NCI-H2227 treated with DMSO at 0.1 percent for 48 hours (cell line): ENCODE results near the gene CKS1B.

Experiments
- DNase-seq: peaks from one replicate; lab custom pipeline; 2025; lab: John Stamatoyannopoulos, UW

Gene CKS1B

DNA sequence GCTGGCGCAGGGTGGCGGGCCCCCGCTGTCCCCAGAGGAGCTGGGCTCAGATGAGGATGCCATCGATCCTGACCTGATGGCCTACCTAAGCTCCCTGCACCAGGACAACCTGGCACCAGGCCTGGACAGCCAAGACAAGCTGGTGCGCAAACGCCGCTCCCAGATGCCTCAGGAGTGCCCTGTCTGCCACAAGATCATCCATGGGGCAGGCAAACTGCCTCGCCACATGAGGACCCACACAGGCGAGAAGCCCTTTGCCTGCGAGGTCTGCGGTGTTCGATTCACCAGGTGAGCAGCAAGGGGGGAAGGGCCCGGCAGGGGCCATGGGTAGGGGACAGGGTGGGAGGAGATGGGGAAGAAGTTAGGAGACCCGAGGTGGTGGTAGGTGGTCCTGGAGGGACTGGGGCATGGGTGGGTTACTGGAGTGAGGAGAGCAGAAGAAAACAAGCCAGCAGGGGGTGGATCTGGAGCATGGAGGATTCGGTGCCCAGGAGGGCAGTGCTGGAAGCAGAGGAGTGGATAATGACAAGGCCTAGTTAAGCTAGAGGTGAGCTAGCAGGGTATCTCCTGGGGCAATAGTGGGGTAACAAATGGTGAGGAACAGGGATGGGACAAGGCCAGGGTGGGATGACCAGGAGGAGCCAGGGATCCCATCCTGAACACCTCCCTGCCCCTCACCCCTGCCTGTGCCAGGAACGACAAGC is 41.2 kb downstream of the CKS1B start:
- no peak for DNase-seq

DNA sequence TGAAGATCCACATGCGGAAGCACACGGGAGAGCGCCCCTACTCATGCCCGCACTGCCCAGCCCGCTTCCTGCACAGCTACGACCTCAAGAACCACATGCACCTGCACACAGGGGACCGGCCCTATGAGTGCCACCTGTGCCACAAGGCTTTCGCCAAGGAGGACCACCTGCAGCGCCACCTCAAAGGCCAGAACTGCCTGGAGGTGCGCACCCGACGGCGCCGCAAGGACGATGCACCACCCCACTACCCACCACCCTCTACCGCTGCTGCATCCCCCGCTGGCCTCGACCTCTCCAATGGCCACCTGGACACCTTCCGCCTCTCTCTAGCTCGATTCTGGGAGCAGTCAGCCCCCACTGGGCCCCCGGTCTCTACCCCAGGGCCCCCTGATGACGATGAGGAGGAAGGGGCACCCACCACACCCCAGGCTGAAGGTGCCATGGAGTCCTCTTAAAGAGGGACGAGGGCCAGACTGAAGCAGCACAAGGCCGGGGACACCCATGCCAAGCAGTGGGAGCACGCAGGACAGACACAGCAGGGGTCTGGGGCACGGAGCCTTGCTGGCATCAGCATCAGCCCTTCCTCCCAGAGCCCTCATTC is 41.9 kb downstream of the CKS1B start:
- DNase-seq, result no peak

DNA sequence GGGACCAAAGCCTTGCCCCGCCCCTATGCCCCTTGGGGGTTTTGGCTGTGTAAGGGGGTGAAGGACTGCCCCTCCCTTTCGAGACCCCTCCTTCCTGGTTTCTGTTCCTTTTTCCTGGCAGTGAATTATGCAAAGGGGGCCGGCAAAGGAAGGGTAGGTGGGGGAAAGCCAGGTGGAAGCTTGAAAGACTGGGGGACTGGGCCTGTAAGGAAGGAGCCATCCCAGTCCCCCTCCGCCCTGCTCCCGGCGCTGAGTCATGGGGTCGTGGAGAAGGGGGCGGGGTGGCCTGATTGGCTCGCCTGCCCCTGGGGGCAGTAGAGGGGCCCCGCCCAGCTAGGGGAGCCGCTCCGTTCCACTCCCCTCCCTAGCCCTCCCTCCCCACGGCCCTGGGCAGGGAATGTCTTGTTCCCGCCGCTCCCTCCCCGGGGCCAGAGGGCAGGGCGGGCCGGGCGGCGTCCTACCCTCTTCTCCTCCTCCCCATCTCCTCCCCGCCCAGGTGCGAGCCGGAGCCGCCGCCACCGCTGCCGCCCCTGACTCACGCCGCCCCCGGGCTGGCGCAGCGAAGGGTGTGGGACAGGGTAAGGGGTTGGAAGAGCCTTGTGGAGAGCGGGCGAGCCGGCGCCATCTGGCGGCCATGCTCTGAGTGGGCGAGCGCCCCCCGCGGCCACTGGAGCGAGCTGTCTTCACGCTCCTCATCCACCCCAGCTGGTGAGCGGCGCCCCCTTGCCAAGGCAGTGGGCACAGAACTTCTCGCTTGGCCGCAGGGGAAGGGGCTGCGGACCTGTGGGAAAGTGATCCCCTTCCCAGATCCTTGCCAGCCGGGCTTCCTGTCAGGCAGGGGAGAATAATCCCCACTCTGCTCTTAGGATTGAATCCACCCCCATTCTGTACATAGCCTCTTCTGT is 42.8 kb downstream of the CKS1B start:
- DNase-seq, result peak; percentile 86

DNA sequence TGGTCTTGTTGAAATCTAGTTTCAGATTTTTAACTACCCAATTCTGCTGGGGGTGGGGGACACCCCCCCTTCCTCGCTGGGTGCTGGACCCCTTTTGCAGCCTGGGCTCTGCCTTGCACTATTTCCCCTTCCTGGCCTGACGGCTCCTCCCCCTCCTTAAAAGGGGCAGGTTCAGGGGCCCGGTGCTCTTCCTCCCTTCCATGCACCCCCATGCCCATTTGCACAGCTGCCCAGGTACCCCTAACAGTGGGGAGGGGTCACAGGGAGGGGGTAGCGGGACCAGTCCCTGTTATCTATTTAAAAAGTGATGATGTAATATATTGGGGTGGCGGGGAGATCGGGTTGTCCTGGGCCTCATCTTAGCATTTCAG is 43.5 kb downstream of the CKS1B start:
- no peak for DNase-seq

DNA sequence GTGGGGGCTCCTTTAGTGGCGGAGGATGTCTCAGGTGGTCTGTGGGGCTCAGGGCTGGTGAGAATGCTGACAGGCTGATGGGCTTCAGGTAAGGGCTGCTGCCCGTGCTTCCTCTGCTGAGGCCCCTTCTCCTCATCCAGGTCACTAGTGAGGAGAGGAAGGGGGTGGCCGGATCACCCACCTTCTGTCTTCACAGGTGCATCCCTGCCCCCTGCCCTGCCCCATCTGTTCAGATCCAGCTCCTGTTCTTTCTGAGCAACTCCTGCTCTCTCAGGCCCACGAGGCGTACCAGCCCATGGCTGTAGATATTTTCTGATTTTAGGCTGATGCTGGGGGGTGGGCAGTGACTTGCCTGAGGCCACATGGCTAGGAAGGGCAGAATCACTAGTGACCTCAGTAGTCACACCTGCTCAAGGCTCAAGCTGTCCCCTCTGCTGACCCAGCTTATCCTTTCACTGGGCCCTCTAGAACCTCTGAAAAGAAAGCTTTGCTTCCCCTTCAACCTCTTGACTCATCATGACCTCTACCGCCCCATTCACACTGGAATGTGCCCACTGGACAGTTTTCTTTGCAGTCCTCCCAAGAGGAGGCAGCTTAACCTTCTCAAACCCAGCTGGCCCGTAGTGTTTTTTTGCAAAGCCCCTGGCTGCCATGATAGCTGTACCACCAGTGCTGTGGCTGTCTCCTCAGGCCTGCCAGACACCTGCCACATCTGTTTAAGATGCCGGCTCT is 44.3 kb downstream of the CKS1B start:
- no peak for DNase-seq

DNA sequence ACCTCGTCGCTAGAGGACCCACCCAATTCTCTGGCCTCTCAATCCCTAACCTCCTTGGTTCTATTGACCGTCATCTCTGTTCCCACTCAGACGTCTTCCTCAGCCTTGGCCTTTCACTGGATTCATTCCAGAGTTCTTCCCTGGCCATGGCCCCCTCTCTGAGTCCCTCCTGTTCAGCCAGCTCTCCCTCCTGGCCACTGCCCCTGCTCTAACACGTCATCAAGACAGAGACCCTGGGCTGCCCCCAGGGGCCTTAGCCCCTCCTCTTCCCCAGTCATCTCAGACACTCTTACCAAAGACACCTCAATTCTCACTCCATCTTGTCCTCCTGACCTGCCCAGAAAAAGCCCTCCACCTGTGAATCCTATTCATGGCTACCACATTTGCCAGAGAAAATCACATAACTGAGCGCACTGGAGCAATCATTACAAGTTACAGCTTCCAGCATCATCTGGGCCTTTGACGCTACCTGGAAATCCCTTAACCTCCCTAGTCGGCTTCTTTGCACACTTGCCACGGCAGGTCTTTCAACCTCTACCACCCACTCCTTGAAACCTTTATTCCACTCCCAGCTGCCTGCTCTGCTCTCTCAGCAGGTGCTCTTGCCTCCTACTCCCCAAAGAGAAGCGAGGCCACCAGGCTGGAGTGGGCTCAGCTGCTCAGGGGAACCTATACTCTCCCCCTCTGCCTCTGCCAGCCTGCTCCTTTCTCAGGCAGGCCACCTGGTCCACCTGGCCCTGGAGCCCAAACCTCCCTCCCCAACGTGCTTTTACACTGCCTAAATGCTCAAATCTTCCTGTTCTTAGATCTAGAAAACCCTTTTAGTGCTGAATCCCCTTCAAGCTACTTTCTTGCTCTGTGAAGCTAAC is 45.1 kb downstream of the CKS1B start:
- no peak for DNase-seq

DNA sequence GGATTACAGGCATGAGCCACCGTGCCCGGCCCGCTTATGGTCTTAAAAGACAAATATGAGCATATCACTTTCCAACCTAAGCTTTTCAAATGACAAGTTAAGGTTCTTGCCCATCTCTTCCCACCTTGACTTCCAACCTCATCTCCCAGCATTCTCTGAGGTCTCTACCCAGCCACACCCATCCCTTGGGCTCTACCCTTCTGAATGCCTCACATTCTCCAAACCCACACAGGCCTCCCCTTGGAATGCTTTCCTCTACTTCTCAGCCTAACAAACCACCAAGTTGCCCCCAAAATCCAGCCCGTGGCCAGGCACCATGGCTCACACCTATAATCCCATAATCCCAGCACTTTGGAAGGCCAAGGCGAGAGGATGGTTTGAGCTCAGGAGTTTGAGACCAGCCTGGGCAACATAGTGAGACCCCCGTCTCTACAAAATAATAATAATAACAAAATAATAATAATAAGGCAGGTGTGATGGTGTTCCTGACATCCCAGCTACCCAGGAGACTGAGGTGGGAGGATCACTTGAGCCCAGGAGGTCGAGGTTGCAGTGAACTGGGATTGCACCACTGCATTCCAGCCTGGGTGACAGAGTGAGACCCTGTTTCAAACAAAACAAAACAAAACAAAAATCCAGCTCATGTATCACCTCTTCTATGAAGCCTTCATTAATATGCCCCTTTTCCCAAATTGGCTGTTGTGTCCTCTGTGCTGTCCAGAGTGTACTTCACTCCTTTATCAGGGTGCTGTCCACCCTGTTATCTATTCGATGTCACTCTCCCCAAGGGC is 47.9 kb downstream of the CKS1B start:
- no peak for DNase-seq

DNA sequence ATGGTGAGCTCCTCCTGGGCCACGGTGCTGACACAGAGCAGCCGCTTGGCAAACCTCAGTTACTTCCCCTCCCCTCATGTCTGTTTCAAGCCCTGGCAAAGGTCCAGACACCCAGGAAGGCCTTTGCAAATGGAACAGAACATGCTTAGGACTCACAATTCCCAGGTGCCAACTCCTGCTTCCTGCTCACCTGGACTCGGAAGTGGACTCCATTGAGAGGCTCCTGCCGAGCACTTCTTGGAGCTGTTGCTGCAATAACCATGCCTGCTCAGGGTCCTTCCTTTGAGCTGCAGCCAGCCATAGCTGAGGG is 48.4 kb downstream of the CKS1B start:
- DNase-seq, result no peak

DNA sequence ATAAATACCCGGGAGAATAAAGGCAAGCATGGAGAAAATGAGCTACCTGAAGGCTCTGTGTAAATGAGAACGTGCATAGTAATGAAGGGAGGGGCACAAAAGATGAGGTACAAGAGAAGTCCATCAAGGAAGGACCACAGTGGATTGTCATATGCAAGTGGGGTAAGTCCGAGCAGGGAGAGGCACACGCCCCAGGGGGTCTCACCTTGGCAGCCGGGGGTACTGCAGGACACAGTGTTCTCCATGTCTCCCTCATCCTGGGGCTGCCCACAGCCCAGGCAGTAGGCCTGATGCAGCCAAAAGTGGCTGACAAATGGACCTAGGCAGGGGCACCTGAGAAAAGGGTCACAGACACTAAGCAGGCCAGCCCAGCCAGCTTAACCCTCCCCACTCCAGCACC is 49.1 kb downstream of the CKS1B start:
- no peak for DNase-seq

DNA sequence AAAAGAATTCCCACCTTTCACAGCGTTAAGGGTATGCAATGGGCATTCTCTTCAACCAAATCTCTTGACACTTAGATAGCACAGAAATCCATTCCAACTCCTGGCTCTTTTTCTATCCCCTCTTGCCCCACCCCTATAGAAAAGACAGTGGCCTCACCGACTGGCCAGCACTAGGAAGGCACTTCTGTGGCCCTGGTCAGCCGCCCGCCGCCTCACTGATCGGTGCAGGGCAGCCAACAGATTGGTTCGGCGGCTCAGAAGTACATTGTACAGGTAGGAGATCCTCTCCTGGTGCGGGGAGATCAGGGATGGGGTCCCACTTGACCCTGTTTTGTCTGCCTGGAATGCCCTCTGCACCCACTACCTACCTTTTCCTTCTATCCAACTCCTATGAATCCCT is 49.8 kb downstream of the CKS1B start:
- DNase-seq, result no peak

DNA sequence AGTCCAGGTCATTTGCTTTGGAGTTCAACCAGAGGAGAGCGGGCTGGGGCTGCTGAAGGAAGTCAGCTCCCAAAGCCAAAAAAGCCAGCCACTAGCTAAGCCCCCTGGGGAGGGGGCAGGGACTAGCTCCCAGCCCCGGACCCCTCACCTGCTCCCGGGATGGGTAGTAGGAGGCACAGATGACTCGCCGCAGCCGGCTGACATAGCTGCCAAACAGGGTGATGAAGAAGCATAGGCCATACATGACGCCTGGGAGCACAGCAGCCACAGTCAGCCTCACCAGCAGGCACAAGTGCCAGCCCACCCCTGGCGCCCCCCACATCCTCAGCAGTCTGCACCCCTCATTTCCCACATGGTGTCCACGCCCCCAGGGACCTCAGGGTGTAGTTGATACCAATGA is 51.7 kb downstream of the CKS1B start:
- no peak for DNase-seq

DNA sequence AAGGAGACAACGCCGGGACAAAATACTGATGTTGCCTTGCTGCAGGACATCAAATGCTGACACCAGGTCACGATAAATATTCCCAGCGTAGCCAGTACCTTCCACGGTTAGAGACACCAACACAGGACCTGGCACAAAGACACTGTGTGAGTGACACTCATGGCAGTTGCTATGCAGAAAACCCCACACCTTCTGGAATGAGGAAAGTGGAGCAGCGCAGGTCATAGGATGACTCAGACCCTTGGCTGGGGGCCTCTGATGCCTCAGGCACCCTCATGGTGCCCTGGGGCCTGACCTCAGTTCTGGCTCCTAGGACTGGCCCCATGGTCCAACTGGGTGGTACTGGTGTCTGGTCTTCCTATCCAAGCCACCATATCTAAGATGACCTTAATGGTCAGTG is 52.1 kb downstream of the CKS1B start:
- DNase-seq, result no peak
